A549 (cell line): ENCODE data around the gene IL17REL.

Experiments
- CBX8 ChIP-seq: fragments of 200-600 bp; sonication (generic); IDR thresholded peaks from 2 replicates; pipeline ENCODE4 v1.6.1; 2016
- CTCF ChIP-seq: fragments of >200 bp; sonication (Bioruptor Twin); formaldehyde crosslinking; IDR thresholded peaks from 3 replicates; pipeline ENCODE4 v1.5.1; 2016
- EP300 ChIP-seq, 2 experiments: fragments of >200 bp; sonication (Bioruptor Twin); formaldehyde crosslinking; IDR thresholded peaks; 2 replicates in 1 of 2; 3 replicates in 1 of 2; pipeline ENCODE4 v1.6.1; 2016 to 2017
- POLR2A ChIP-seq: IDR thresholded peaks from 2 replicates; pipeline ENCODE4 v1.6.1; 2012; ENCODE audit warnings: mild to moderate bottlenecking, low read length
- RAD21 ChIP-seq, 2 experiments: fragments of >200 bp in 1 of 2; sonication (Bioruptor Twin) in 1 of 2; formaldehyde crosslinking in 1 of 2; IDR thresholded peaks in 1 of 2; conservative IDR thresholded peaks in 1 of 2; 2 replicates in 1 of 2; 3 replicates in 1 of 2; pipeline ENCODE4 v1.6.1; 2012 to 2018; ENCODE audit warnings: inconsistent platforms in 1 of 2
- RFX5 ChIP-seq: fragments of 450-650 bp; IDR thresholded peaks from 2 replicates; pipeline ENCODE4 v1.7.1; 2014; ENCODE audit warnings: antibody characterized with exemption, mild to moderate bottlenecking, moderate library complexity
- TF ChIP-seq, protein P1 (sequence below): fragments of 150-350 bp; IDR thresholded peaks from 2 replicates; pipeline ENCODE4 v1.6.1; 2014; ENCODE audit warnings: low read depth, mild to moderate bottlenecking, low read length
- TF ChIP-seq, protein P2 (sequence below): IDR thresholded peaks from 2 replicates; pipeline ENCODE4 v1.6.1; 2012; ENCODE audit warnings: low read depth, borderline replicate concordance
- TF ChIP-seq, protein P3 (sequence below): IDR thresholded peaks from 2 replicates; pipeline ENCODE4 v1.6.1; 2012

- TF ChIP-seq, protein P1, sequence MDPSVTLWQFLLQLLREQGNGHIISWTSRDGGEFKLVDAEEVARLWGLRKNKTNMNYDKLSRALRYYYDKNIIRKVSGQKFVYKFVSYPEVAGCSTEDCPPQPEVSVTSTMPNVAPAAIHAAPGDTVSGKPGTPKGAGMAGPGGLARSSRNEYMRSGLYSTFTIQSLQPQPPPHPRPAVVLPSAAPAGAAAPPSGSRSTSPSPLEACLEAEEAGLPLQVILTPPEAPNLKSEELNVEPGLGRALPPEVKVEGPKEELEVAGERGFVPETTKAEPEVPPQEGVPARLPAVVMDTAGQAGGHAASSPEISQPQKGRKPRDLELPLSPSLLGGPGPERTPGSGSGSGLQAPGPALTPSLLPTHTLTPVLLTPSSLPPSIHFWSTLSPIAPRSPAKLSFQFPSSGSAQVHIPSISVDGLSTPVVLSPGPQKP: no peak
- TF ChIP-seq POLR2A (no peak), CTCF (no peak), RAD21 (conservative IDR thresholded peaks at IDR 0.05 in 1 of 2, IDR thresholded peaks at IDR 0.05 in 1 of 2) (no peak), EP300 (IDR thresholded peaks at IDR 0.05) (no peak), CBX8 (no peak), RFX5 (no peak)
- TF ChIP-seq, protein P2, sequence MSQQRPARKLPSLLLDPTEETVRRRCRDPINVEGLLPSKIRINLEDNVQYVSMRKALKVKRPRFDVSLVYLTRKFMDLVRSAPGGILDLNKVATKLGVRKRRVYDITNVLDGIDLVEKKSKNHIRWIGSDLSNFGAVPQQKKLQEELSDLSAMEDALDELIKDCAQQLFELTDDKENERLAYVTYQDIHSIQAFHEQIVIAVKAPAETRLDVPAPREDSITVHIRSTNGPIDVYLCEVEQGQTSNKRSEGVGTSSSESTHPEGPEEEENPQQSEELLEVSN: no peak
- TF ChIP-seq, protein P3, sequence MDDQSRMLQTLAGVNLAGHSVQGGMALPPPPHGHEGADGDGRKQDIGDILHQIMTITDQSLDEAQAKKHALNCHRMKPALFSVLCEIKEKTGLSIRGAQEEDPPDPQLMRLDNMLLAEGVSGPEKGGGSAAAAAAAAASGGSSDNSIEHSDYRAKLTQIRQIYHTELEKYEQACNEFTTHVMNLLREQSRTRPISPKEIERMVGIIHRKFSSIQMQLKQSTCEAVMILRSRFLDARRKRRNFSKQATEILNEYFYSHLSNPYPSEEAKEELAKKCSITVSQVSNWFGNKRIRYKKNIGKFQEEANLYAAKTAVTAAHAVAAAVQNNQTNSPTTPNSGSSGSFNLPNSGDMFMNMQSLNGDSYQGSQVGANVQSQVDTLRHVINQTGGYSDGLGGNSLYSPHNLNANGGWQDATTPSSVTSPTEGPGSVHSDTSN: no peak
Observed at GRCh38 chr22:49947296-49947622, 65.3 kb downstream of the IL17REL start.
